SK-N-MC (cell line): ENCODE measurements around the gene ASXL3.

Experiments
- DNase-seq: peaks from one replicate; pipeline ENCODE4 v3.0.0-alpha.2; 2011; ENCODE audit warnings: low read depth, low spot score
- H3K27ac ChIP-seq: fragments of 200-600 bp; sonication (generic); 2 replicates; pipeline ENCODE4 v1.5.1; 2016; ENCODE audit warnings: mixed run types
- H3K36me3 ChIP-seq: fragments of 200-600 bp; sonication (generic); 2 replicates; pipeline ENCODE4 v1.6.1; 2017; ENCODE audit warnings: antibody characterized with exemption, low read length, mixed read lengths; ENCODE audit not compliant: insufficient read depth
- H3K4me3 ChIP-seq: fragments of 200-600 bp; sonication (generic); 2 replicates; pipeline ENCODE4 v1.5.1; 2016
- H3K9ac ChIP-seq: fragments of 200-600 bp; sonication (generic); 2 replicates; pipeline ENCODE4 v1.8.0; 2017; ENCODE audit warnings: mixed run types, mixed read lengths; ENCODE audit not compliant: insufficient read length
- H3K9me3 ChIP-seq: fragments of 200-600 bp; sonication (generic); 2 replicates; pipeline ENCODE4 v1.6.1; 2017; ENCODE audit warnings: low read depth, mild to moderate bottlenecking, antibody characterized with exemption, low read length, moderate library complexity, mixed read lengths
- EZH2 ChIP-seq: fragments of 200-600 bp; sonication (generic); IDR thresholded peaks from one replicate; pipeline ENCODE4 v1.6.1; 2017; ENCODE audit warnings: antibody characterized with exemption
- FOXP2 ChIP-seq: optimal IDR thresholded peaks from 2 replicates; pipeline ENCODE3; 2011; ENCODE audit warnings: mild to moderate bottlenecking, moderate library complexity; ENCODE audit not compliant: insufficient read depth; ENCODE audit errors: extremely low read length, control extremely low read depth
- POLR2AphosphoS5 ChIP-seq: IDR thresholded peaks from 2 replicates; pipeline ENCODE4 v1.6.1; 2012; ENCODE audit warnings: mild to moderate bottlenecking, low read depth, low read length, borderline replicate concordance

ASXL3 gene

GRCh38 chr18:33593261-33593660, 15.2 kb downstream of the ASXL3 start:
- no peak for TF ChIP-seq POLR2AphosphoS5
- Histone ChIP-seq H3K9me3 (no peaks in the 10 kb centered on the region), H3K4me3 (no peak overlapping the region), H3K36me3 (no peaks in the 10 kb centered on the region), H3K9ac (no peak overlapping the region), H3K27ac (no peak overlapping the region)
- DNase-seq, result no peak

- Histone ChIP-seq H3K27ac (no peak overlapping the region), H3K9me3 (no peaks in the 10 kb centered on the region), H3K36me3 (no peaks in the 10 kb centered on the region), H3K9ac (no peak overlapping the region), H3K4me3 (no peak overlapping the region)
- no peak for DNase-seq
- TF ChIP-seq FOXP2 (no peak), EZH2 (no peak), POLR2AphosphoS5 (no peak)
Observed at GRCh38 chr18:33594799-33595198, 16.8 kb downstream of the ASXL3 start.

- Histone ChIP-seq H3K9ac (no peak overlapping the region), H3K27ac (no peak overlapping the region), H3K36me3 (no peaks in the 10 kb centered on the region), H3K4me3 (no peak overlapping the region), H3K9me3 (no peaks in the 10 kb centered on the region)
- DNase-seq, result no peak
- TF ChIP-seq FOXP2 (no peak), POLR2AphosphoS5 (no peak), EZH2 (no peak)
Observed at GRCh38 chr18:33596178-33596854, 18.3 kb downstream of the ASXL3 start.

- H3K9me3 ChIP-seq, result no peaks in the 10 kb centered on the region
- no peaks in the 10 kb centered on the region for H3K36me3 ChIP-seq
- peak overlapping the region; percentile 84 for H3K27ac ChIP-seq
- DNase-seq, result no peak
- TF ChIP-seq POLR2AphosphoS5 (no peak), FOXP2 (no peak), EZH2 (no peak)
- H3K9ac ChIP-seq, result no peak overlapping the region
- H3K4me3 ChIP-seq, result peak overlapping the region; percentile 26
Observed at GRCh38 chr18:33600846-33601245, 22.8 kb downstream of the ASXL3 start.

- DNase-seq, result no peak
- H3K27ac ChIP-seq, result peak overlapping the region; percentile 0; the same call in 1 of the 2 replicates
- H3K36me3 ChIP-seq, result no peaks in the 10 kb centered on the region
- no peak overlapping the region for H3K4me3 ChIP-seq
- no peak for TF ChIP-seq EZH2
- H3K9ac ChIP-seq, result no peak overlapping the region
- H3K9me3 ChIP-seq, result no peaks in the 10 kb centered on the region
Observed at GRCh38 chr18:33603454-33603853, 25.4 kb downstream of the ASXL3 start.

GRCh38 chr18:33605250-33605649, 27.2 kb downstream of the ASXL3 start:
- no peak for DNase-seq
- no peak overlapping the region for H3K27ac ChIP-seq
- no peaks in the 10 kb centered on the region for H3K9me3 ChIP-seq
- H3K9ac ChIP-seq, result no peak overlapping the region
- no peak overlapping the region for H3K4me3 ChIP-seq
- H3K36me3 ChIP-seq, result no peaks in the 10 kb centered on the region
- TF ChIP-seq EZH2, result no peak
- TF ChIP-seq POLR2AphosphoS5, result no peak
- no peak for TF ChIP-seq FOXP2

- no peak overlapping the region for H3K27ac ChIP-seq
Observed at GRCh38 chr18:33606621-33607020, 28.6 kb downstream of the ASXL3 start.

GRCh38 chr18:33611525-33612135, 33.6 kb downstream of the ASXL3 start:
- TF ChIP-seq FOXP2 (no peak), EZH2 (no peak), POLR2AphosphoS5 (no peak)
- Histone ChIP-seq H3K9me3 (no peaks in the 10 kb centered on the region), H3K4me3 (no peak overlapping the region), H3K9ac (no peak overlapping the region), H3K27ac (no peak overlapping the region), H3K36me3 (no peaks in the 10 kb centered on the region)
- DNase-seq, result no peak

More at GRCh38 chr18:33606621-33607020, 28.6 kb downstream of the ASXL3 start:
- TF ChIP-seq FOXP2 (no peak), EZH2 (no peak), POLR2AphosphoS5 (no peak)
- no peak overlapping the region for H3K9ac ChIP-seq
- no peak for DNase-seq
- no peaks in the 10 kb centered on the region for H3K9me3 ChIP-seq
- H3K4me3 ChIP-seq, result no peak overlapping the region
- no peaks in the 10 kb centered on the region for H3K36me3 ChIP-seq

- no peak for DNase-seq
- Histone ChIP-seq H3K36me3 (no peaks in the 10 kb centered on the region), H3K4me3 (no peak overlapping the region), H3K9ac (no peak overlapping the region), H3K9me3 (no peaks in the 10 kb centered on the region), H3K27ac (no peak overlapping the region)
- TF ChIP-seq EZH2 (no peak), POLR2AphosphoS5 (no peak), FOXP2 (no peak)
Observed at GRCh38 chr18:33612632-33613031, 34.6 kb downstream of the ASXL3 start.
